Left ventricle myocardium inferior (tissue), 1 donor: ENCODE data around the gene PROSER1. TPM values are rescaled to one million over a fixed set of nuclear protein-coding genes. Genes with fewer than 3 reads are reported as not detected.

Experiments
- DNase-seq: peaks from one replicate; pipeline ENCODE4 v3.0.0-alpha.2; 2020
- H3K27ac ChIP-seq: fragments of 200-600 bp; replicated peaks from 2 replicates; pipeline ENCODE4 v1.8.0; 2021
- H3K27me3 ChIP-seq: fragments of 200-600 bp; 2 replicates; pipeline ENCODE4 v1.8.0; 2021; ENCODE audit warnings: low read depth
- H3K36me3 ChIP-seq: fragments of 200-600 bp; 2 replicates; pipeline ENCODE4 v1.8.0; 2021
- H3K4me1 ChIP-seq: fragments of 200-600 bp; 2 replicates; pipeline ENCODE4 v1.8.0; 2021
- H3K4me3 ChIP-seq: fragments of 200-600 bp; 2 replicates; pipeline ENCODE4 v1.8.0; 2021; ENCODE audit warnings: mild to moderate bottlenecking, moderate library complexity
- H3K9me3 ChIP-seq: fragments of 200-600 bp; replicated peaks from 2 replicates; pipeline ENCODE4 v1.8.0; 2021
- intact Hi-C: fragments of 100-400 bp; cut with micrococcal nuclease; formaldehyde crosslinking; loops from one replicate; pipeline ENCODE4 v1.11.0; 2022
- total RNA-seq: library from RNA; stranded (reverse); fragmentation: NEBNext Ultra II Directional; extraction: Animal tissue kit (Norgen Biotek cat#: 25700); gene quantifications from one replicate; pipeline ENCODE4 v1.2.1, GENCODE V29; 2021
- TF ChIP-seq, protein P1 (sequence below): fragments of 200-600 bp; IDR thresholded peaks from 2 replicates; pipeline ENCODE4 v1.8.0; 2021; ENCODE audit warnings: antibody characterized with exemption, mild to moderate bottlenecking, borderline replicate concordance
- donor health status: DM: no; HTN: yes; CAD: no; lungs with severe emphysema.

PROSER1 gene
- total RNA-seq, 1 donor from 2014 or later = 14.2 TPM

DNA sequence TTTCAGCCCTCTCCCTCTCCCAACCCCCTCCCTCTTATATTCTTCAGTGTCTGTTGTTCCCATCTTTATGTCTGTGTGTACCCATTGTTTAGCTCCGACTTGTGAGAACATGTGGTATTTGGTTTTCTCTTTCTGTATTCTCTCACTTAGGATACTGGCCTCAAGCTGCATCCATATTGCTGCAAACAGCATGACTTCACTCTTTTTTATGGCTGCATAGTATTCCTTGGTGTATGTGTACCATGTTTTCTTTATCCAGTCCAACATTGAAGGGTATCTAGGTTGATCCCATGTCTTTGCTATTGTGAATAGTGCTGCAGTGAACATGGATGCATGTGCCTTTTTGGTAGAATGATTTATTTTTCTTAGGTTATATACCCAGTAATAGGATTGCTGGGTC is 18.1 kb upstream of the PROSER1 start:
- intact Hi-C loops = no loop called here
- TF ChIP-seq, protein P1, sequence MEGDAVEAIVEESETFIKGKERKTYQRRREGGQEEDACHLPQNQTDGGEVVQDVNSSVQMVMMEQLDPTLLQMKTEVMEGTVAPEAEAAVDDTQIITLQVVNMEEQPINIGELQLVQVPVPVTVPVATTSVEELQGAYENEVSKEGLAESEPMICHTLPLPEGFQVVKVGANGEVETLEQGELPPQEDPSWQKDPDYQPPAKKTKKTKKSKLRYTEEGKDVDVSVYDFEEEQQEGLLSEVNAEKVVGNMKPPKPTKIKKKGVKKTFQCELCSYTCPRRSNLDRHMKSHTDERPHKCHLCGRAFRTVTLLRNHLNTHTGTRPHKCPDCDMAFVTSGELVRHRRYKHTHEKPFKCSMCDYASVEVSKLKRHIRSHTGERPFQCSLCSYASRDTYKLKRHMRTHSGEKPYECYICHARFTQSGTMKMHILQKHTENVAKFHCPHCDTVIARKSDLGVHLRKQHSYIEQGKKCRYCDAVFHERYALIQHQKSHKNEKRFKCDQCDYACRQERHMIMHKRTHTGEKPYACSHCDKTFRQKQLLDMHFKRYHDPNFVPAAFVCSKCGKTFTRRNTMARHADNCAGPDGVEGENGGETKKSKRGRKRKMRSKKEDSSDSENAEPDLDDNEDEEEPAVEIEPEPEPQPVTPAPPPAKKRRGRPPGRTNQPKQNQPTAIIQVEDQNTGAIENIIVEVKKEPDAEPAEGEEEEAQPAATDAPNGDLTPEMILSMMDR = no peak

DNA sequence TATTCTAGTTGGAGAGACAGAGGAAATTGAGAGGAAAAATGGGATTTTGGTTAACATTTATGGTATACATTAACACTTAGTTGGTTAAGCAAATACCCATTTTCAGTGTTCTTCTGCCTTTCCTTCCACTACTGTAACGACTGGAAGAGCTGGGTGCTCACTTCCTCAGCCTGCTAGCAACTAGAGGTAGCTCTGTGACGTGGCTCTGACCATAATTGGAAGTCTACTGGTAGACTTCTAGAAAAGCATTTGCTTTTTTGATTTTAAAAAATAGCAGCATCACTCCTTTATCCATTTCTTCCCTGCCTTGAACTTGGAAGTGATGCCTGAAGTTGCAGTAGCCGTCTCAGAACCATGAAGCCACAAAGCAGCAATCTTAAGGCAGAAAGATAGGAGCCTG is 16.2 kb upstream of the PROSER1 start:
- TF ChIP-seq, protein P1 = no peak
- Histone ChIP-seq H3K27ac (no peak overlapping the region), H3K4me3 (no peak overlapping the region), H3K4me1 (no peaks in the 10 kb centered on the region), H3K9me3 (no peaks in the 10 kb centered on the region), H3K36me3 (no peaks in the 10 kb centered on the region), H3K27me3 (no peaks in the 10 kb centered on the region)
- DNase-seq = no peak
- intact Hi-C loops = loop anchor here (5.0 kb wide), 1 partner anchor 623 kb away; no protein-coding TSS in a partner anchor

More for the DNA sequence above, 18.1 kb upstream of the PROSER1 start:
- Histone ChIP-seq H3K9me3 (no peaks in the 10 kb centered on the region), H3K27ac (no peak overlapping the region), H3K4me3 (no peak overlapping the region), H3K4me1 (no peaks in the 10 kb centered on the region), H3K27me3 (no peaks in the 10 kb centered on the region), H3K36me3 (peaks cover 5% of the 10 kb centered on the region)
- no peak for DNase-seq

- intact Hi-C loops = loop anchor here (5.0 kb wide), 1 partner anchor 624 kb away; no protein-coding TSS in a partner anchor
- DNase-seq = no peak
- Histone ChIP-seq H3K27ac (no peak overlapping the region), H3K36me3 (no peaks in the 10 kb centered on the region), H3K4me1 (no peaks in the 10 kb centered on the region), H3K9me3 (no peaks in the 10 kb centered on the region), H3K4me3 (no peak overlapping the region), H3K27me3 (no peaks in the 10 kb centered on the region)
- TF ChIP-seq, protein P1 = no peak
Observed at GRCh38 chr13:39052944-39053343, 15.1 kb upstream of the PROSER1 start.

DNA sequence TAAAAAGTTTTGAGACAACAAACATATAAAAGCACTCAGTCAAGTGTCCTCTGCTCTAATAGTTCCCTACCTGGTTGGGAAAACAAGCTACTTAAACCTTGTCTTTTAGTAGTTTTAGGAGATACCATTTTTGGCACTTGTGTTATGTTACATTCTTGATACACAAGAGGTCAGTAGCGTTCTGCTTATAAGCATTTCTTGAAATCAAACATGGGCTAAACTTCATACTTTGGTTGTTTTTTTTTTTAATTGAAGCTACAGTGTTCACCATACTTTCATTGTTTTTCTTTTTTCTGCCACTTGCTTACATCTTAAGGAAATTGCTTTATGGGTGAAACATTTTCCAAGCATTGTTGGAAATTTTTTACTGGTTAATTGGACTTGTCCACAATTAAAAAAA is 13.3 kb upstream of the PROSER1 start:
- Histone ChIP-seq H3K9me3 (no peaks in the 10 kb centered on the region), H3K27ac (no peak overlapping the region), H3K36me3 (no peaks in the 10 kb centered on the region), H3K4me1 (no peaks in the 10 kb centered on the region), H3K4me3 (no peak overlapping the region), H3K27me3 (no peaks in the 10 kb centered on the region)
- TF ChIP-seq, protein P1 = peak; percentile 70
- no peak for DNase-seq
- intact Hi-C loops = loop anchor here (5.0 kb wide), 1 partner anchor 626 kb away; no protein-coding TSS in a partner anchor

GRCh38 chr13:39049274-39049673 is 11.4 kb upstream of the PROSER1 start:
- H3K4me1 ChIP-seq = no peaks in the 10 kb centered on the region
- no peak for DNase-seq
- no peak overlapping the region for H3K4me3 ChIP-seq
- TF ChIP-seq, protein P1 = no peak
- H3K27ac ChIP-seq = no peak overlapping the region
- no peaks in the 10 kb centered on the region for H3K27me3 ChIP-seq
- peaks cover 2% of the 10 kb centered on the region for H3K36me3 ChIP-seq
- H3K9me3 ChIP-seq = no peaks in the 10 kb centered on the region
- intact Hi-C loops = loop anchor here (5.0 kb wide), 1 partner anchor 568 kb away; no protein-coding TSS in a partner anchor
